GM19025 (cell line): ENCODE measurements around the gene PADI6.

Source experiments
- ATAC-seq: cut with Tn5 transposase; IDR thresholded peaks from one replicate; pipeline ENCODE4 v1.9.1; 2021; ENCODE audit warnings: mild to moderate bottlenecking, low read depth, moderate library complexity; ENCODE audit not compliant: unreplicated experiment

PADI6 gene

GRCh38 chr1:17356387-17357026 is 15.5 kb upstream of the PADI6 start:
- no peak for ATAC-seq

- no peak for ATAC-seq
These were observed 13.4 kb upstream of the PADI6 start for GRCh38 chr1:17358557-17358956.

GRCh38 chr1:17359031-17359430 is 13.0 kb upstream of the PADI6 start:
- ATAC-seq: no peak

GRCh38 chr1:17359808-17360207 is 12.2 kb upstream of the PADI6 start:
- ATAC-seq: no peak

- no peak for ATAC-seq
These were observed 11.6 kb upstream of the PADI6 start for GRCh38 chr1:17360272-17360956.

GRCh38 chr1:17361687-17362086 is 10.3 kb upstream of the PADI6 start:
- ATAC-seq: no peak

GRCh38 chr1:17363351-17363750 is 8.6 kb upstream of the PADI6 start:
- ATAC-seq: no peak

GRCh38 chr1:17363771-17364170 is 8.2 kb upstream of the PADI6 start:
- ATAC-seq: no peak

- no peak for ATAC-seq
These were observed 6.7 kb upstream of the PADI6 start for GRCh38 chr1:17365293-17365692.

GRCh38 chr1:17369466-17369865 is 2.5 kb upstream of the PADI6 start:
- no peak for ATAC-seq

- no peak for ATAC-seq
These were observed 1.4 kb upstream of the PADI6 start for GRCh38 chr1:17370618-17371017.

GRCh38 chr1:17372955-17373354 is 959 bp downstream of the PADI6 start:
- no peak for ATAC-seq

- no peak for ATAC-seq
These were observed 3.7 kb downstream of the PADI6 start for GRCh38 chr1:17375651-17376050.

- no peak for ATAC-seq
These were observed 5.4 kb downstream of the PADI6 start for GRCh38 chr1:17377325-17377953.

- ATAC-seq: no peak
These were observed 9.2 kb downstream of the PADI6 start for GRCh38 chr1:17381161-17381560.

GRCh38 chr1:17392199-17392740 is 20.3 kb downstream of the PADI6 start:
- no peak for ATAC-seq

GRCh38 chr1:17393230-17393629 is 21.2 kb downstream of the PADI6 start:
- ATAC-seq: no peak

- no peak for ATAC-seq
These were observed 26.1 kb downstream of the PADI6 start for GRCh38 chr1:17397910-17398695.

GRCh38 chr1:17400725-17401341 is 28.8 kb downstream of the PADI6 start:
- no peak for ATAC-seq

GRCh38 chr1:17401841-17402240 is 29.8 kb downstream of the PADI6 start:
- no peak for ATAC-seq
